ENCODE results near the gene CDH22.

The CDH22 gene

DNA sequence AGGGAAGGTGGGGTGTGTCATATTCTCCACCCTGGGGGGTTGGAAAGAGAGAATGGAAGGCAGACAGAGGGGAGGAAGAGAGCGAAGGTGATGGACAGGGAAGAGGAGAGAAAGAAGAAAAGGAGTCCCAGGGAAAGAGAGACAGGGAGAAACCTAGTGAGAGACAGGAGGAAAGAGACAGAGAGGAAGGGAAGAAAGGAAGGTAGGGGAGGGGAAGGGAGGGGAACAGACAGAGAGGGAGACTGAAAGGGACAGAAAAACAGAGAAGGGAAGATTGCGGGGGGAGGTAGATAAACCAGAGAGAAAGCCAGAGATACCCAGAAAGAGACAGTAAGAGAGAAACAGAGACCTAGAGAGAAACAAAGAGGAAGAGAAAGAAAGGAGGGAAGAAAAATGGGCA, 88.4 kb downstream of the CDH22 start:
- no peak overlapping the region for H3K4ac ChIP-seq (ENCODE audit: low read length)
- H3K18ac ChIP-seq (ENCODE audit: low read length), result peak overlapping the region; percentile 44
- H2AFZ ChIP-seq (ENCODE audit: low read length), result no peak overlapping the region
- DNase-seq (ENCODE audit: low spot score), result no peak
- H2BK15ac ChIP-seq (ENCODE audit: low read length), result no peak overlapping the region
- no peak overlapping the region for H3K9ac ChIP-seq (ENCODE audit: low read depth, low read length, poor library complexity)
- peak overlapping the region; percentile 98 for H2BK12ac ChIP-seq (ENCODE audit: low read length)
- no peak overlapping the region for H3K23ac ChIP-seq (ENCODE audit: low read depth, low read length, poor library complexity)
- H3K9me3 ChIP-seq (replicated peaks in 1 of 2; ENCODE audit: control insufficient read depth in 2 of 2, insufficient read depth in 1 of 2, low read depth in 1 of 2, low read length in 2 of 2), result no peaks in the 10 kb centered on the region
- H3K79me1 ChIP-seq (ENCODE audit: low read depth, low read length), result no peaks in the 10 kb centered on the region
- WGBS, 2 donors (ENCODE audit: extremely low coverage in 2 of 2, insufficient read length in 2 of 2, insufficient replicate concordance in 1 of 2), result no CpG with 5 or more reads among the region's 2 CpGs
- no peak overlapping the region for H4K8ac ChIP-seq (ENCODE audit: low read depth, low read length)
- peak overlapping the region; percentile 76 for H2BK5ac ChIP-seq (ENCODE audit: low read length)
- H3K27ac ChIP-seq (replicated peaks; ENCODE audit: low read length), result no peak overlapping the region
- H3K27me3 ChIP-seq (ENCODE audit: control insufficient read depth in 3 of 3, insufficient read depth in 3 of 3, low read depth in 1 of 3, low read length in 3 of 3), result peaks cover 0 to 2% (median 0%) of the 10 kb centered on the region in 3 experiments
- H3K14ac ChIP-seq (ENCODE audit: low read length), result no peak overlapping the region
- H3K4me3 ChIP-seq (ENCODE audit: low read length in 2 of 2), result no peak overlapping the region
- H3K4me1 ChIP-seq (ENCODE audit: control insufficient read depth in 2 of 2, insufficient read depth in 1 of 2, low read depth in 1 of 2, low read length in 2 of 2), result peaks cover 26 to 44% of the 10 kb centered on the region in 2 donors
- H2BK120ac ChIP-seq (ENCODE audit: low read depth, low read length), result no peak overlapping the region
- no peaks in the 10 kb centered on the region for H3K36me3 ChIP-seq (replicated peaks in 1 of 2; ENCODE audit: control insufficient read depth in 2 of 2, insufficient read depth in 2 of 2, low read length in 2 of 2)
- no peak overlapping the region for H2AK5ac ChIP-seq (ENCODE audit: low read depth, low read length)
- H4K91ac ChIP-seq (ENCODE audit: low read depth, low read length, poor library complexity), result peak overlapping the region; percentile 80
- H3K4me2 ChIP-seq (ENCODE audit: insufficient read depth, low read length, poor library complexity, severe bottlenecking), result no peak overlapping the region

- no CpG with 5 or more reads among the region's 4 CpGs for WGBS, 2 donors (ENCODE audit: extremely low coverage in 2 of 2, insufficient read length in 2 of 2, insufficient replicate concordance in 1 of 2)
- Histone ChIP-seq H3K4ac (ENCODE audit: low read length) (no peak overlapping the region), H3K36me3 (replicated peaks in 1 of 2; ENCODE audit: control insufficient read depth in 2 of 2, insufficient read depth in 2 of 2, low read length in 2 of 2) (no peaks in the 10 kb centered on the region), H3K79me1 (ENCODE audit: low read depth, low read length) (no peaks in the 10 kb centered on the region), H2BK15ac (ENCODE audit: low read length) (no peak overlapping the region), H3K27ac (replicated peaks; ENCODE audit: low read length) (no peak overlapping the region), H4K8ac (ENCODE audit: low read depth, low read length) (no peak overlapping the region), H3K4me3 (ENCODE audit: low read length in 2 of 2) (no peak overlapping the region), H2BK12ac (ENCODE audit: low read length) (peak overlapping the region; percentile 43), H3K27me3 (ENCODE audit: control insufficient read depth in 3 of 3, insufficient read depth in 3 of 3, low read depth in 1 of 3, low read length in 3 of 3) (peaks cover 0 to 2% (median 0%) of the 10 kb centered on the region in 3 experiments), H2AFZ (ENCODE audit: low read length) (no peak overlapping the region), H3K14ac (ENCODE audit: low read length) (no peak overlapping the region), H3K9me3 (replicated peaks in 1 of 2; ENCODE audit: control insufficient read depth in 2 of 2, insufficient read depth in 1 of 2, low read depth in 1 of 2, low read length in 2 of 2) (no peaks in the 10 kb centered on the region), H2BK120ac (ENCODE audit: low read depth, low read length) (no peak overlapping the region), H3K18ac (ENCODE audit: low read length) (no peak overlapping the region), H4K91ac (ENCODE audit: low read depth, low read length, poor library complexity) (peak overlapping the region; percentile 77), H3K23ac (ENCODE audit: low read depth, low read length, poor library complexity) (no peak overlapping the region), H3K9ac (ENCODE audit: low read depth, low read length, poor library complexity) (no peak overlapping the region), H3K4me2 (ENCODE audit: insufficient read depth, low read length, poor library complexity, severe bottlenecking) (no peak overlapping the region), H3K4me1 (ENCODE audit: control insufficient read depth in 2 of 2, insufficient read depth in 1 of 2, low read depth in 1 of 2, low read length in 2 of 2) (peaks cover 26 to 44% of the 10 kb centered on the region in 2 donors), H2BK5ac (ENCODE audit: low read length) (peak overlapping the region; percentile 27), H2AK5ac (ENCODE audit: low read depth, low read length) (peak overlapping the region; percentile 71)
- DNase-seq (ENCODE audit: low spot score), result no peak
These were observed 89.1 kb downstream of the CDH22 start for GRCh38 chr20:46219190-46219589.

- Histone ChIP-seq H3K27ac (replicated peaks; ENCODE audit: low read length) (no peak overlapping the region), H2BK5ac (ENCODE audit: low read length) (peak overlapping the region; percentile 27), H2BK120ac (ENCODE audit: low read depth, low read length) (peak overlapping the region; percentile 75), H3K23ac (ENCODE audit: low read depth, low read length, poor library complexity) (no peak overlapping the region), H2AFZ (ENCODE audit: low read length) (no peak overlapping the region), H4K8ac (ENCODE audit: low read depth, low read length) (no peak overlapping the region), H3K9ac (ENCODE audit: low read depth, low read length, poor library complexity) (no peak overlapping the region), H3K4ac (ENCODE audit: low read length) (peak overlapping the region; percentile 4), H2AK5ac (ENCODE audit: low read depth, low read length) (peak overlapping the region; percentile 71), H3K4me1 (ENCODE audit: control insufficient read depth in 2 of 2, insufficient read depth in 1 of 2, low read depth in 1 of 2, low read length in 2 of 2) (peaks cover 26 to 44% of the 10 kb centered on the region in 2 donors), H3K36me3 (replicated peaks in 1 of 2; ENCODE audit: control insufficient read depth in 2 of 2, insufficient read depth in 2 of 2, low read length in 2 of 2) (no peaks in the 10 kb centered on the region), H3K27me3 (ENCODE audit: control insufficient read depth in 3 of 3, insufficient read depth in 3 of 3, low read depth in 1 of 3, low read length in 3 of 3) (peaks cover 0 to 4% (median 0%) of the 10 kb centered on the region in 3 experiments), H3K4me3 (ENCODE audit: low read length in 2 of 2) (no peak overlapping the region), H3K14ac (ENCODE audit: low read length) (no peak overlapping the region), H2BK15ac (ENCODE audit: low read length) (peak overlapping the region; percentile 3), H2BK12ac (ENCODE audit: low read length) (peak overlapping the region; percentile 77), H3K79me1 (ENCODE audit: low read depth, low read length) (no peaks in the 10 kb centered on the region), H3K9me3 (replicated peaks in 1 of 2; ENCODE audit: control insufficient read depth in 2 of 2, insufficient read depth in 1 of 2, low read depth in 1 of 2, low read length in 2 of 2) (no peaks in the 10 kb centered on the region), H3K18ac (ENCODE audit: low read length) (no peak overlapping the region), H4K91ac (ENCODE audit: low read depth, low read length, poor library complexity) (peak overlapping the region; percentile 77), H3K4me2 (ENCODE audit: insufficient read depth, low read length, poor library complexity, severe bottlenecking) (no peak overlapping the region)
- DNase-seq (ENCODE audit: low spot score), result no peak
- WGBS, 2 donors (ENCODE audit: extremely low coverage in 2 of 2, insufficient read length in 2 of 2, insufficient replicate concordance in 1 of 2), result no CpG with 5 or more reads among the region's 9 CpGs
These were observed 89.6 kb downstream of the CDH22 start for GRCh38 chr20:46218656-46219055.

- H3K4me1 ChIP-seq (ENCODE audit: control insufficient read depth in 2 of 2, insufficient read depth in 1 of 2, low read depth in 1 of 2, low read length in 2 of 2), result peaks cover 26 to 39% of the 10 kb centered on the region in 2 donors
- H2AK5ac ChIP-seq (ENCODE audit: low read depth, low read length), result no peak overlapping the region
- no peak for DNase-seq (ENCODE audit: low spot score)
- no peak overlapping the region for H3K4me3 ChIP-seq (ENCODE audit: low read length in 2 of 2)
- H3K4me2 ChIP-seq (ENCODE audit: insufficient read depth, low read length, poor library complexity, severe bottlenecking), result no peak overlapping the region
- no peak overlapping the region for H4K91ac ChIP-seq (ENCODE audit: low read depth, low read length, poor library complexity)
- H3K27me3 ChIP-seq (ENCODE audit: control insufficient read depth in 3 of 3, insufficient read depth in 3 of 3, low read depth in 1 of 3, low read length in 3 of 3), result peaks cover 0 to 2% (median 0%) of the 10 kb centered on the region in 3 experiments
- H3K23ac ChIP-seq (ENCODE audit: low read depth, low read length, poor library complexity), result no peak overlapping the region
- H3K27ac ChIP-seq (replicated peaks; ENCODE audit: low read length), result no peak overlapping the region
- H3K14ac ChIP-seq (ENCODE audit: low read length), result no peak overlapping the region
- H4K8ac ChIP-seq (ENCODE audit: low read depth, low read length), result no peak overlapping the region
- H3K79me1 ChIP-seq (ENCODE audit: low read depth, low read length), result no peaks in the 10 kb centered on the region
- H2BK120ac ChIP-seq (ENCODE audit: low read depth, low read length), result no peak overlapping the region
- H2BK5ac ChIP-seq (ENCODE audit: low read length), result no peak overlapping the region
- no peak overlapping the region for H2BK15ac ChIP-seq (ENCODE audit: low read length)
- H3K18ac ChIP-seq (ENCODE audit: low read length), result no peak overlapping the region
- no peak overlapping the region for H3K9ac ChIP-seq (ENCODE audit: low read depth, low read length, poor library complexity)
- no peak overlapping the region for H2AFZ ChIP-seq (ENCODE audit: low read length)
- H2BK12ac ChIP-seq (ENCODE audit: low read length), result no peak overlapping the region
- no peaks in the 10 kb centered on the region for H3K9me3 ChIP-seq (replicated peaks in 1 of 2; ENCODE audit: control insufficient read depth in 2 of 2, insufficient read depth in 1 of 2, low read depth in 1 of 2, low read length in 2 of 2)
- no peak overlapping the region for H3K4ac ChIP-seq (ENCODE audit: low read length)
- no peaks in the 10 kb centered on the region for H3K36me3 ChIP-seq (replicated peaks in 1 of 2; ENCODE audit: control insufficient read depth in 2 of 2, insufficient read depth in 2 of 2, low read length in 2 of 2)
These were observed 90.7 kb downstream of the CDH22 start for GRCh38 chr20:46217583-46217982.

Data from neuronal stem cell (in vitro differentiated cells).